ENCODE data around the gene CAMTA1.

Gene CAMTA1

GRCh38 chr1:7511381-7511780, 726.1 kb downstream of the CAMTA1 start:
- Histone ChIP-seq H3K4me3 (no peak overlapping the region), H3K9me3 (replicated peaks in 1 of 11) (no peaks in the 10 kb centered on the region), H3K36me3 (no peaks in the 10 kb centered on the region), H3K4me2 (peak overlapping the region in 8 of 11 experiments; percentile 41 to 74 (median 56); a peak in 15 of 22 replicates), H3K27me3 (no peaks in the 10 kb centered on the region), H4K20me1 (no peaks in the 10 kb centered on the region; a peak in 1 of 22 replicates), H3K9ac (0 out of 22 replicates have a peak overlapping the region, but pooled peaks of 2 of the 11 experiments have one; percentile 3 to 37), H3K27ac (no peak overlapping the region), H3K4me1 (peaks cover 6 to 59% (median 38%) of the 10 kb centered on the region in 10 experiments)
- TF ChIP-seq Cebpa-rat (IDR thresholded peaks at IDR 0.05) = no peak

- Histone ChIP-seq H3K4me3 (no peak overlapping the region), H4K20me1 (peaks cover 0 to 2% (median 0%) of the 10 kb centered on the region in 11 experiments; a peak in 1 of 22 replicates), H3K4me1 (peaks cover 13 to 43% (median 25%) of the 10 kb centered on the region in 10 experiments; a peak in 19 of 20 replicates), H3K9ac (no peak overlapping the region), H3K4me2 (no peak overlapping the region), H3K9me3 (replicated peaks in 1 of 11) (no peaks in the 10 kb centered on the region), H3K36me3 (no peaks in the 10 kb centered on the region), H3K27me3 (no peaks in the 10 kb centered on the region), H3K27ac (no peak overlapping the region)
- TF ChIP-seq Cebpa-rat (IDR thresholded peaks at IDR 0.05) = no peak
These were observed 727.8 kb downstream of the CAMTA1 start for GRCh38 chr1:7513081-7513480.

GRCh38 chr1:7515175-7515574, 729.9 kb downstream of the CAMTA1 start:
- Histone ChIP-seq H3K36me3 (no peaks in the 10 kb centered on the region), H3K4me1 (peaks cover 9 to 23% (median 16%) of the 10 kb centered on the region in 10 experiments; a peak in 19 of 20 replicates), H3K9me3 (replicated peaks in 1 of 11) (no peaks in the 10 kb centered on the region), H3K4me2 (no peak overlapping the region), H3K9ac (no peak overlapping the region), H3K27me3 (no peaks in the 10 kb centered on the region), H4K20me1 (peaks cover 0 to 6% (median 0%) of the 10 kb centered on the region in 11 experiments; a peak in 1 of 22 replicates), H3K4me3 (no peak overlapping the region), H3K27ac (no peak overlapping the region)
- no peak for TF ChIP-seq Cebpa-rat (IDR thresholded peaks at IDR 0.05)

GRCh38 chr1:7515904-7516303, 730.6 kb downstream of the CAMTA1 start:
- H3K4me1 ChIP-seq = peaks cover 9 to 18% (median 14%) of the 10 kb centered on the region in 10 experiments; a peak in 19 of 20 replicates
- H3K27me3 ChIP-seq = no peaks in the 10 kb centered on the region
- peak overlapping the region in 3 of 11 experiments; percentile 57 to 77 (median 66); a peak in 5 of 22 replicates for H3K4me2 ChIP-seq
- H4K20me1 ChIP-seq = peaks cover 0 to 6% (median 0%) of the 10 kb centered on the region in 11 experiments; a peak in 1 of 22 replicates
- no peak for TF ChIP-seq Cebpa-rat (IDR thresholded peaks at IDR 0.05)
- no peak overlapping the region for H3K9ac ChIP-seq
- no peaks in the 10 kb centered on the region for H3K36me3 ChIP-seq
- no peaks in the 10 kb centered on the region for H3K9me3 ChIP-seq (replicated peaks in 1 of 11)
- no peak overlapping the region for H3K27ac ChIP-seq
- H3K4me3 ChIP-seq = no peak overlapping the region

- Histone ChIP-seq H3K4me1 (peaks cover 8 to 18% (median 11%) of the 10 kb centered on the region in 10 experiments; a peak in 19 of 20 replicates), H3K4me2 (peak overlapping the region in 5 of 11 experiments; percentile 6 to 77 (median 57); a peak in 7 of 22 replicates), H3K4me3 (no peak overlapping the region), H4K20me1 (peaks cover 0 to 6% (median 0%) of the 10 kb centered on the region in 11 experiments; a peak in 1 of 22 replicates), H3K9me3 (replicated peaks in 1 of 11) (no peaks in the 10 kb centered on the region), H3K27ac (no peak overlapping the region), H3K9ac (no peak overlapping the region), H3K36me3 (no peaks in the 10 kb centered on the region), H3K27me3 (no peaks in the 10 kb centered on the region)
- TF ChIP-seq Cebpa-rat (IDR thresholded peaks at IDR 0.05) = no peak
These were observed 731.1 kb downstream of the CAMTA1 start for GRCh38 chr1:7516341-7516740.

GRCh38 chr1:7516929-7517328, 731.7 kb downstream of the CAMTA1 start:
- Histone ChIP-seq H3K27ac (no peak overlapping the region), H3K4me1 (peaks cover 2 to 18% (median 5%) of the 10 kb centered on the region in 10 experiments; a peak in 18 of 20 replicates), H3K9me3 (replicated peaks in 1 of 11) (no peaks in the 10 kb centered on the region), H3K36me3 (no peaks in the 10 kb centered on the region), H3K4me3 (no peak overlapping the region), H3K9ac (no peak overlapping the region), H4K20me1 (peaks cover 0 to 6% (median 0%) of the 10 kb centered on the region in 11 experiments; a peak in 1 of 22 replicates), H3K4me2 (peak overlapping the region in 4 of 11 experiments; percentile 36 to 77 (median 62); a peak in 7 of 22 replicates), H3K27me3 (no peaks in the 10 kb centered on the region)
- TF ChIP-seq Cebpa-rat (IDR thresholded peaks at IDR 0.05) = no peak

- peaks cover 0 to 18% (median 0%) of the 10 kb centered on the region in 10 experiments; a peak in 7 of 20 replicates for H3K4me1 ChIP-seq
- no peaks in the 10 kb centered on the region for H3K27me3 ChIP-seq
- TF ChIP-seq Cebpa-rat (IDR thresholded peaks at IDR 0.05) = no peak
- H3K4me2 ChIP-seq = no peak overlapping the region
- H3K9ac ChIP-seq = no peak overlapping the region
- no peaks in the 10 kb centered on the region for H3K9me3 ChIP-seq (replicated peaks in 1 of 11)
- no peak overlapping the region for H3K4me3 ChIP-seq
- H3K36me3 ChIP-seq = no peaks in the 10 kb centered on the region
- H3K27ac ChIP-seq = no peak overlapping the region
- H4K20me1 ChIP-seq = peaks cover 0 to 6% (median 0%) of the 10 kb centered on the region in 11 experiments; a peak in 1 of 22 replicates
These were observed 732.5 kb downstream of the CAMTA1 start for GRCh38 chr1:7517611-7518330.

- H3K9me3 ChIP-seq (replicated peaks in 1 of 11) = no peaks in the 10 kb centered on the region
- H3K27me3 ChIP-seq = no peaks in the 10 kb centered on the region
- no peak overlapping the region for H3K9ac ChIP-seq
- H3K4me2 ChIP-seq = no peak overlapping the region
- 0 out of 22 replicates have a peak, but pooled peaks cover 0 to 6% (median 0%) of the 10 kb centered on the region in 11 experiments for H4K20me1 ChIP-seq
- H3K4me3 ChIP-seq = no peak overlapping the region
- H3K36me3 ChIP-seq = no peaks in the 10 kb centered on the region
- TF ChIP-seq Cebpa-rat (IDR thresholded peaks at IDR 0.05) = no peak
- peaks cover 0 to 18% (median 0%) of the 10 kb centered on the region in 10 experiments; a peak in 7 of 20 replicates for H3K4me1 ChIP-seq
- no peak overlapping the region for H3K27ac ChIP-seq
These were observed 733.2 kb downstream of the CAMTA1 start for GRCh38 chr1:7518411-7518810.

GRCh38 chr1:7519181-7519860, 734.1 kb downstream of the CAMTA1 start:
- Histone ChIP-seq H3K9me3 (replicated peaks in 1 of 11) (no peaks in the 10 kb centered on the region), H3K4me3 (no peak overlapping the region), H3K4me2 (no peak overlapping the region), H3K4me1 (peaks cover 0 to 18% (median 0%) of the 10 kb centered on the region in 10 experiments; a peak in 7 of 20 replicates), H3K27me3 (no peaks in the 10 kb centered on the region), H3K27ac (no peak overlapping the region), H3K9ac (no peak overlapping the region), H4K20me1 (0 out of 22 replicates have a peak, but pooled peaks cover 0 to 6% (median 0%) of the 10 kb centered on the region in 11 experiments), H3K36me3 (no peaks in the 10 kb centered on the region)
- no peak for TF ChIP-seq Cebpa-rat (IDR thresholded peaks at IDR 0.05)

Measured in BLaER1 treated with 17β-estradiol and CSF1 and Interleukin-3, amounts not matched to agents 10 nM and 100 nM (cell line).